ENCODE measurements around the gene VAMP8. TPM values are rescaled to one million over a fixed set of nuclear protein-coding genes. Genes with fewer than 3 reads are reported as not detected.

VAMP8 gene
- total and polyA plus RNA-seq, 12 donors: 4.9 to 56.8 (median 11.3) TPM

GRCh38 chr2:85580206-85580605 lies 2.8 kb downstream of the VAMP8 start:
- ATAC-seq (no peak), DNase-seq (no peak)
- peaks cover 2 to 63% (median 47%) of the 10 kb centered on the region in 9 donors for H3K4me1 ChIP-seq
- H3K27ac ChIP-seq: peak overlapping the region in 7 of 10 donors; percentile 43 to 93 (median 72)
- 82 to 88% methylated on average over 3 of the region's 3 CpGs for WGBS, 2 donors
- H3K9me3 ChIP-seq: no peaks in the 10 kb centered on the region
- H3K27me3 ChIP-seq: no peaks in the 10 kb centered on the region
- no peak for TF ChIP-seq CTCF (IDR thresholded peaks at IDR 0.05)
- intact Hi-C loops (cut with DNase I): no loop called here
- H3K36me3 ChIP-seq: peaks cover 0 to 15% (median 0%) of the 10 kb centered on the region in 9 donors
- H3K4me3 ChIP-seq: no peak overlapping the region

DNA sequence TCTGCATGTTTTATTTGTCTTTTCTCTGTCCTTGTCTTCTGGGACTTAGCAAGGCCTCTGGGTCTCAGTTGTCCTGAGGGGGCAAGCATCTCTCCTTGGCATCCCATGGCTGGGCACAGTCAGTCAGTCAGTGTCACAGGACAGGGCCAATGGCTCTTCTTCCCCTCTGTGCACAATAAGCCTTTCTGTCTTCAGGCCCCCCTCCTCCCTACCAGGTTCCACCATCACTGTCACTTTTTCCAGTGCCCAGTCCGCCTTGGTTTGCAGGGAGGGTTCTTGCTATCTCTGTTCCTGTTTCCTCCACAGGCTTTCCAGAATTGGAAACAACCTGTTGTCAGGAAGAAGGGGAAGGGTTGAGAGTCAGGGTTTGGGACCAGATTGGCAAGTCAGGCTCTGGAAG lies 5.1 kb downstream of the VAMP8 start:
- no peaks in the 10 kb centered on the region for H3K9me3 ChIP-seq
- no peak overlapping the region for H3K4me3 ChIP-seq
- DNase-seq: no peak
- 72 to 75% methylated on average over 1 of the region's 1 CpG for WGBS, 2 donors
- no peak for ATAC-seq
- no peaks in the 10 kb centered on the region for H3K27me3 ChIP-seq
- peak overlapping the region in 1 of 10 donors; percentile 97 for H3K27ac ChIP-seq
- TF ChIP-seq CTCF (IDR thresholded peaks at IDR 0.05): no peak
- intact Hi-C loops (cut with DNase I): no loop called here
- peaks cover 0 to 15% (median 0%) of the 10 kb centered on the region in 9 donors for H3K36me3 ChIP-seq
- H3K4me1 ChIP-seq: peaks cover 9 to 79% (median 64%) of the 10 kb centered on the region in 9 donors

GRCh38 chr2:85583667-85584353 lies 6.4 kb downstream of the VAMP8 start:
- no peaks in the 10 kb centered on the region for H3K9me3 ChIP-seq
- intact Hi-C loops (cut with DNase I): no loop called here
- no peaks in the 10 kb centered on the region for H3K27me3 ChIP-seq
- 28% methylated on average over 16 of the region's 16 CpGs for WGBS, 2 donors
- H3K4me1 ChIP-seq: peaks cover 9 to 80% (median 64%) of the 10 kb centered on the region in 9 donors
- DNase-seq: no peak
- no peak for TF ChIP-seq CTCF (IDR thresholded peaks at IDR 0.05)
- peak overlapping the region; percentile 62 to 97 (median 93) for H3K27ac ChIP-seq
- peaks cover 0 to 15% (median 0%) of the 10 kb centered on the region in 9 donors for H3K36me3 ChIP-seq
- H3K4me3 ChIP-seq: peak overlapping the region; percentile 45 to 83 (median 76)
- ATAC-seq: no peak

GRCh38 chr2:85584354-85584856 lies 7.0 kb downstream of the VAMP8 start, which contains the start of gene VAMP5:
Gene VAMP5 (plus strand): TSS chr2:85584431. CDS start chr2:85584491, 60 bp downstream.
- DNase-seq: peak in 1 of 2 donors; percentile 57
- peaks cover 0 to 15% (median 0%) of the 10 kb centered on the region in 9 donors for H3K36me3 ChIP-seq
- no peaks in the 10 kb centered on the region for H3K9me3 ChIP-seq
- peaks cover 9 to 80% (median 64%) of the 10 kb centered on the region in 9 donors for H3K4me1 ChIP-seq
- H3K27ac ChIP-seq: peak within 1 kb of the TSS; percentile 62 to 97 (median 93)
- intact Hi-C loops (cut with DNase I): no loop called here
- ATAC-seq: peak; percentile 55 to 69 (median 62)
- WGBS, 2 donors: 6% methylated on average over 50 to 52 of the region's 52 CpGs
- TF ChIP-seq CTCF (IDR thresholded peaks at IDR 0.05): no peak
- no peaks in the 10 kb centered on the region for H3K27me3 ChIP-seq
- peak within 1 kb of the TSS; percentile 45 to 83 (median 76) for H3K4me3 ChIP-seq

Data from heart right ventricle (tissue), 16 donors.